Epithelial cell of prostate (primary cell): ENCODE data around the gene RNU6-8.

Experiments
- DNase-seq: peaks from one replicate; pipeline ENCODE4 v3.0.0-alpha.2; 2011; ENCODE audit warnings: low read depth, low spot score
- H3K27ac ChIP-seq: fragments of 450-650 bp; 2 replicates; pipeline ENCODE4 v1.5.1; 2017; ENCODE audit warnings: mild to moderate bottlenecking

Gene RNU6-8

DNA sequence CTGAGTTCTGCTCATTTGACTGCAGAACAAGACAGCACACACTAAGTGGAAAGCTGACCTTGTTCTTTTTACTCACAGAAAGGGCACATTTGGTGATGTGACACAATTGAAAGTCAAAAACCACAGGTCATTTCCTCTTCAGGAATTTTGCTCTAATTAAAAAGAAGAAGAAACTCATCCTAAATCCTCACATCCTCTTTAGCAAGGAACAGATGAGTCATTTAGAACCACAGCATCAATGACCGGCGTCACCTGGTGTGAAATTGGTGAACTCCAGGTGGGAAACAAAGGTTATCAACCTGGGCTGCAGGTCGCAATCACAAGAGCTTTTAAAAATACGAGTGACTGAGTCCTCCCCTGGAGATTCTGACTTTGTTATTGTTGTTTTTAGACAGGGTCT lies 2.9 kb upstream of the RNU6-8 start:
- H3K27ac ChIP-seq, result no peak overlapping the region
- no peak for DNase-seq

DNA sequence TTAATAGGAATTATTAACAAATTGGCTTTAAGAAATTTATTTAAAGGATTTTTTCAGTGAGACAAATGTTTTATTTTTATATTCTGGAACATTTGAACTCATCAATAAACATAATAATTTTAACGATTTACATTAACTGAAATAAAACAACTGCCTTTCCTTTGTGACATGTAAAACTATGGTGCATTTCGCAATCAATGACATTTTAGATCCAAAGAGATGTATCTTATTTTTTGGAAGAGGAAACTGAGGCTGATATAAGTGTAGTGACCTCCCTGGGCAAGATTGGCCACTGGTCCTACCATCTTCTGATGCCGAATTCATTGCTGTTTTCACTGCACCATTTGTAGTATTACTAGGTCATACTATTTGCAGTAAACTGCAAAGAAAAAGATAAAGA lies 2.5 kb upstream of the RNU6-8 start:
- no peak for DNase-seq
- no peak overlapping the region for H3K27ac ChIP-seq

DNA sequence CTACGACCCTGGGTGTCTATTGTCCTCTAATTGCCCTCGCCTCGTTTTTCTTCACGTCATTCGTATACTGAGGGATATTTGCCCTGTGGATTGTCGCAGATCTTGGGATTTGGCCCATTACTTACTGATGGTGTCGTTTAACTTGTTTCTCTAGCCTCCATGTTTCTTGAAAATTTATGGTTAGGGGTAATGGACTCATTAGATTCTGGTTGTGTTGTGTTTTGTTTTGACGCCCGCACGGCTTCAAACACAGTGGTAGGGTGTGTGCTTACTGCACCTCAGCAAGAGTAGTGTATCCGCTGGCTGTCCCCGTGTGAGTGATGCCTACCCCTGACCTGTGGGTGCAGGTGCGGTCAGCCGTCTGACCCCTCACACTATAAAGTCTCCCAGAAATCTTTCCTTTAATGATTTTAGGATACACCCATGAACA lies 874 bp upstream of the RNU6-8 start:
- no peak for DNase-seq
- peak overlapping the region; percentile 58 for H3K27ac ChIP-seq

DNA sequence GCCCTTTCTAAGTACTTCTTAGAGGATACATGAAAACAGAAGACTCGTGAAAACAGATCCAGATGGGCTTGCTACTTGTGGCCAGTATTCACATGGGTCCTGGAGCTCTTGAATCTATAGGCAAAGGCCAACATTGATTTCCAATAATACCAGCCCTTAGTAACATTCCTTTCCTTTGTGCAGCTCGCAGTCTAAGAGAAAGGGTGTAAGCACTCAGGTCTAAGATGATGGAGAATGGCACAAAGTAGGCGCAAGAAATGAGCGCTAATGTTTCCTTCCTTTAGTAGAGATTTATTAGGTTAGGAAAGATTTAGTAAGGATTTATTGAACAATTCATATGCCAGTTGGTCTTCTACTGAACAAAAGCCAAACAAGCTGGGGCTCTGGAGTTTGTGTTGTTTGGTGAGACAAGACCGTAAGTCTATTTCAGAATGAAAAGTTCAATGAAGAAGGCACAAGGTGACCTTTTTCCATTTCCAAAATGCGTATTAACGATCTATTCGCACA lies 525 bp downstream of the RNU6-8 start:
- peak overlapping the region; percentile 58 for H3K27ac ChIP-seq
- no peak for DNase-seq

DNA sequence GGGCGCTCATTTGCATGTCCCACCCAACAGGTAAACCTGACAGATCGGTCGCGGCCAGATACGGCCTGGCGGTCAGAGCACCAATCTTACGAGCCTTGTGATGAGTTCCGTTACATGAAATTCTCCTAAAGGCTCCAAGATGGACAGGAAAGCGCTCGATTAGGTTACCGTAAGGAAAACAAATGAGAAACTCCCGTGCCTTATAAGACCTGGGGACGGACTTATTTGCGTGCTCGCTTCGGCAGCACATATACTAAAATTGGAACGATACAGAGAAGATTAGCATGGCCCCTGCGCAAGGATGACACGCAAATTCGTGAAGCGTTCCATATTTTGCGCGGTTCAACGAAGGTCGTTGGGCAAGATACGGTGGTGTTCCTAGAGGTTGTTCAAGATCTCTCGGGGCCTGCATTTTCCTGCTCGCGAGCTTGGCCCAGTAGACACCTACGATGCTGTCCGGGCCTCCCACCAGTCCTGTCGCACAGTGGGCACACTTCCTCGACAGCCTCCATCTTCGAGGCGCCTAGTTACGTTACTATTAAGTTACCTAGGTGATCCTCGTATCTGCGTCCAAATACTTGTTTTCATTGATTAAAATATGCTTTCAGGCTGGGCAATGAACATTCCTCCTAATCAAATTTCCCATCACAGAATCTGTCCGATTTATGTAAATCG lies 1.1 kb downstream of the RNU6-8 start, which contains the start of gene RNU6-7:
TSS of gene RNU6-7 (plus strand) at position 230 of the 675 bp plus-strand sequence.
- no peak for DNase-seq
- peak within 1 kb of the TSS; percentile 58 for H3K27ac ChIP-seq

DNA sequence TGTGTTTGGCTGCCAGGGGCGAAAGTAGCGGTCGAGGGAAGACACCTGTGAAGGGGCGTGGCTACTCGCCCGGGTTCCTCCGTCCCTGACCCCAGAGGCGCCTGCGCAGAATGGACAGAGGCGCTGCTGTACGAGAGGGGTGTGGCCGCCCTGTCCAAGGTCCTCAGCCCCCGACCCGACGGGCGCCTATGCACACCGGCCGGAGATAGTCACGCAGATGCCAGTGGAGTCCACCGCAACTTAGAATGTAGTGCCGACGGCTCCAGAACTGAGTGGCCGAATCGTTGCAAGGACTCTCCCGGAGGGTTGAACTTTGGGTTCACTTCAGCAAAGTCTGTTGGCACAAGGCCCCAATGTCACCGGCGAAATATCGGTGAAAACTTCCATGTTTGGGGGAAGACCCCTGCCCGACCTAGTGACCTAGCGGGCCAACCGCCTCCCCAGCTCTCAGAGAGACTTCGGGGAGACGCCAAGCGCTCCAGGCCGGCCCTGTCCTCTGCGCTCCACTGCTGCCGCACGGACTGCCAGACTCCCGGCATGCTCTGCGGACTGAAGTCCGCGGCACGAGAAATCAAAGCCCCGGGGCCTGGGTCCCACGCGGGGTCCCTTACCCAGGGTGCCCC lies 1.8 kb downstream of the RNU6-8 start:
- no peak overlapping the region for H3K27ac ChIP-seq
- no peak for DNase-seq

DNA sequence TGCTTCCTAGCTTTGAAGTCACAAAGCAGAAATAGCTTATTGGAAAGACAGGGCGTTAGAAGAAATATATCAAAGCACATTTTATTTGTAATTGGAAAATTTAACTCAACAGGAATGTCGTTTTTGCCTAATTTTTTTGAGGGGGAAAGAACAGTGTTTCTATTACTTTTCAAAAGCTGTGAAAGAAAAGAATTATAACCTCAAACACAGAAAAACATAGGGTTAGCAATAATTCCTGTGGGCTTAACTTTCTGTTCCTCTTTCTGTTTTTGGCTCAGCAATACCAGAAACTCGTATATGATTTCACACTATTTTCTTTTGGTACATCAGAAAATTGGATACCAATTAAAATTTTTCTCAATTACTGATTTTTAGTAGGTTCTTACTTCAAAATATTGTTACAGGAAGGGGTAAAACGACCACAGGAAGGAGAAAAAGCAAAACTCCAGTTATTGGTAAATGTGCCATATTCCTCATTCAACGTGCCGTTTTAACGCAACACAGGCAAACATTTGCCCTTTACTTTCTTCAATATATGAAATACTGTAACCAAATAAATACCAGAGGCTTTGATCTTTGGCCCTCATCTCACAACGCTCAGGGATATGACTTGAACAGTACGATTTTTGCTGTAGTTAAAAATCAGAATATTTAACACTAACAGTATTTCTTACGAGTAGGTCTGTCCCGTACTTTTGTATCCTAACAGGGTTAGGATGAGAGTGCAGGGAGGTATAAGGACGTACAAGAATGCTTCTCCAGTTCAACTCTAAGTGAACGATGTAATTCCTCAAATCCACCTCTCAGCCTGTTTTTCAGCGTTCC lies 2.5 kb downstream of the RNU6-8 start:
- no peak for DNase-seq
- no peak overlapping the region for H3K27ac ChIP-seq

DNA sequence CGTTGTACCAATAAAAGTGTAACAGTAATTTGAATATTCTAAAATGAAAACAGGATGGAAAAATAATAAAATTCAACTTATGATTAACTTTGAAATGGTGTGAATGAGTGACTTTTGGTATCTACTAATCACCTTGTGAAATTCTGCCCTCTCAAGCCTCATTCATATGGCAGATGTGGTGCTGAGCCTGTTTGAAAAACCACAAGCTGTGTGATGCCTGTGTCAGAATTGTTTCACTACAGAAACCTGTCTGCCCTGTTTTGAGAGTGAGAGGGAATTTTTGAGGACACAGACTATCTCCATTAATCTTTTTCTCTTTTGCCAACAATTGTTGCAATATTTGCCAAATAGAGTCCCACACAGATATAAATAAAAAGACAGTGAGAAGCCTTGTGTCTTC lies 5.2 kb downstream of the RNU6-8 start:
- no peak for DNase-seq

DNA sequence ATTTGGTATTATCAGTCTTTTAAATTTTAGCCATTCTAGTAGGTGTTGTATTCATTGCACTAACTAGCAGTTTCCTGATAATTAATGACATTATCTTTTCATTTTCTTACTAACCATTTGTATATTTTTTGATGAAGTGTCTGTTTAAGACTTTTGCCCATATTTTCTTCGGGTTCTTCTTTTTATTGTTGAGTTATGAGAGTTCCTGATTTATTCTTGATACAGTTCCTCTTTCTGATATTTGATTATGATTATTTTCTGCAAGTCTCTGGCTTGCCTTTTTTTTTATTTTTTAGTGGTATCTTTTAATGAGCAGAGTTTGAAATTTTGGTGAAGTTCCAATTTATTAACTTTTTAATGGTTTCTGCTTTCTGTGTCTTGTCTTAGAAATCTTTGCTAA lies 7.4 kb downstream of the RNU6-8 start:
- no peak for DNase-seq
- no peak overlapping the region for H3K27ac ChIP-seq

More for the DNA sequence above, 5.2 kb downstream of the RNU6-8 start:
- no peak overlapping the region for H3K27ac ChIP-seq

DNA sequence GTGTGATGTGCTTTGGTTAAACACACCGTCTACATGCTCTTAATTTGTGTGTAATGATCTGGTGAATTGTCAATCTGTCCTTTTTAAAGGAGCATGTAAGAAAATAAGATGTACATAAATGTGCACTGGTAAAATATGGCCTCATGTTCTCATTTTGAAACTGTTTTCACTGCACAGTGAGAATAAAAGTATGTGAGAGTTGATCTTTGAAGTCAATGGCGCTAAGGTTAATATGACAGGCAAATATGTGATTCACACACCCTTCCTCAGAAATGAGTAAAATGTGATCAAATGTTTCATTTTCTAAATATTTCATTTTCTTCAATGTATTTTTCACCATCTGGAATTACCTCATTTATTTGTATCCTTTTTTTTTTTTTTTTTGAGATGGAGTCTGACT lies 9.5 kb downstream of the RNU6-8 start:
- H3K27ac ChIP-seq, result no peak overlapping the region
- no peak for DNase-seq

DNA sequence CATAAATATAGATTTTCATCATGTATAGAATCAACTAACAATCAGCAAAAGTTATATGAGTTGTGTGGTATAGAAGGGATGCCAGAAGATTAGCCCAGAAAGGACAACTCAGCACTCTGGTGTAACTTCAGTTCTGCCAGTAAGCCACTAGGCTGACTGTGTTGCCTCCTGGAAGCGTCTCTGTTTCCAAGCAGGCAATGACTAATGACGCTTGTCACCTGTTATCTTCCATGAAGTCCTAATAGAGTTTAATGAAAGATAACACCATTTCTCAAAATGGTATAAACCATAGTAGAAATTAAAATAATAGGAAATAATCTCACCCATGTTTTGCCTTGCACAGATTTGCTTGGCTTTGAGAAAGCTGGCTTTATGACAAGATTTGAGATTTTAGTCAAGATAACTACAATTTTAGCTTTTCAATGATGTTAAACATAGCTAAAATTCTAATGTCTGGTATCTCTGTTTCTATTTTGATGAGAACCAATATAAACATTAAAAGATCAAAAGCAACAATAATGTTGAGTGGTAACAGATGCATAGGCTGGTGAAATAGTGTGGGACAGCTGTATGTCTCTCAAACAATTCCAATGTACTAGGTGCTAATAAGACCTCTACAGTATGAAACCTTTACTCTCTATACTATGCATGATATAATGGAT lies 10.2 kb downstream of the RNU6-8 start:
- H3K27ac ChIP-seq, result no peak overlapping the region
- DNase-seq, result no peak

DNA sequence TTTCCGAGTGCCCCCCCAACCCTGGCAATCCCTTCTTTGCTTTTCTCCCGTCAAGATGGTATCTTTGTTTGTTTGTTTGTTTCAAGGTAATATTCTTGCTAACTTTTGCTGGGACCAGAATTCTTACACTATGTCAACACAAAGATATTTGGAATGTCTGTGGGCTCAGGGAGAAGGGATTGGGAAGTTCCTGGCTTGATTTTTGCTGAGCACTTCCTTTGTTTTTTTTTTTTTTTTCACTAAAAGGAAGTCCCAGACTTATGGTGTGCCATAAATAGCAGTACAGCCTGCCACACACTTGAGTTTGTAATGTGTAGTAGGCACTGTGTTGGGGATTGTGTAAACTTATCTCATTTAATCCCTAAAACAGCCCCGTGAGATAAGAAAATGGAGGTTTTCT lies 12.4 kb downstream of the RNU6-8 start:
- no peak overlapping the region for H3K27ac ChIP-seq
- no peak for DNase-seq

DNA sequence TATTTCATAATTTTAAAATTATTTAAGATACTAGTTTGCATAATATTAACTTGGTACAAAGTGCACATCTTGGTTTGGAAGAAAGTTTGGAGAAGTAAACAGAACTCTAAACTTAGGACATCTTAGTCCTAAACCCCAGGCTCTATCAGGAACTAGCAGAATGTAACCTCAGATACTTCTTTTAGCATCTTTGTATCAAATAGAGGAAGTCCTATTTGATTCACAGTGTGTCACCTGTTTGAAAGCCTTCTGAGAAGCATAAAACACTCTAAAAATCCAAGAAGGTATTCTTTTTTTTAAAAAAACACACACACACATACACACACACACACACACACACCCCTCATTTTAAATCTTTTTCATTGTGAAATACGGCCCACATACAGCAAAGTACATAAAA lies 13.3 kb downstream of the RNU6-8 start:
- H3K27ac ChIP-seq, result no peak overlapping the region
- DNase-seq, result no peak

DNA sequence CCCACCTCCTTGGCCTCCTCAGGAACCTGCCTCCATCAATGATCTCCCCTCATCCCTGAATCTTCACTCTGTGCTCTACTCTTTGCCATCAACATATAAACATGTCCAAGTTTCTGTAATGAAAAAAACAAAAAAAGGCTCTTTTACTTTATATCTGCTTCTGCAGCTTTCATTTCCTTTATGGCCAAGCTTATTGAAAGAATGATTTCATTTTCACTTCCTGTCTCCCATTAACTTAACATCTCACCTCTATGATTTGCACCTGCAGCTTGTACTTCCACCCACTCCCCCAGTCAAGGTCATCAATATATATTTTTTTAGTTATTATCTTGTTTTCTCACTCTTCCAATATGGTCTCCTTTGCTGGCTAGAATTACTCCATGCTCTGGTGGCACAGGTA lies 16.8 kb downstream of the RNU6-8 start:
- H3K27ac ChIP-seq, result no peak overlapping the region
- DNase-seq, result no peak

DNA sequence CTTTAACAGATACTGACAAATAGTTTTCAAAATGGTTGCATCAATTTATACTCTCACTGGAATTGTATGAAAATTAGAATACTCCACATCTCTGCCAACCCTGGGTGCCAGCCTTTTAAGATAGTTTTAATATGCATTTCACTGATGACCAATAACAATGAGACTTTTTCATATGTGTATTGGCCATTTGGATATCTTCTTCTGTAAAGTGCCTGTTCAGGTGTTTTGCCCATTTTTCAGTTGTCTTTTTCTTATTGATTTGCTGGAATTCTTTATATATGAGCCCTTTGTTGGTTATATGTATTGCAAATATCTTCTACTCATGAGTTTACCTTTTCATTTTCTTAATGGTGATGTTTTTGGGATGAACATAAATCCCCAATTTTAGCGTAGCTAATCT lies 18.0 kb downstream of the RNU6-8 start:
- no peak for DNase-seq
- no peak overlapping the region for H3K27ac ChIP-seq

DNA sequence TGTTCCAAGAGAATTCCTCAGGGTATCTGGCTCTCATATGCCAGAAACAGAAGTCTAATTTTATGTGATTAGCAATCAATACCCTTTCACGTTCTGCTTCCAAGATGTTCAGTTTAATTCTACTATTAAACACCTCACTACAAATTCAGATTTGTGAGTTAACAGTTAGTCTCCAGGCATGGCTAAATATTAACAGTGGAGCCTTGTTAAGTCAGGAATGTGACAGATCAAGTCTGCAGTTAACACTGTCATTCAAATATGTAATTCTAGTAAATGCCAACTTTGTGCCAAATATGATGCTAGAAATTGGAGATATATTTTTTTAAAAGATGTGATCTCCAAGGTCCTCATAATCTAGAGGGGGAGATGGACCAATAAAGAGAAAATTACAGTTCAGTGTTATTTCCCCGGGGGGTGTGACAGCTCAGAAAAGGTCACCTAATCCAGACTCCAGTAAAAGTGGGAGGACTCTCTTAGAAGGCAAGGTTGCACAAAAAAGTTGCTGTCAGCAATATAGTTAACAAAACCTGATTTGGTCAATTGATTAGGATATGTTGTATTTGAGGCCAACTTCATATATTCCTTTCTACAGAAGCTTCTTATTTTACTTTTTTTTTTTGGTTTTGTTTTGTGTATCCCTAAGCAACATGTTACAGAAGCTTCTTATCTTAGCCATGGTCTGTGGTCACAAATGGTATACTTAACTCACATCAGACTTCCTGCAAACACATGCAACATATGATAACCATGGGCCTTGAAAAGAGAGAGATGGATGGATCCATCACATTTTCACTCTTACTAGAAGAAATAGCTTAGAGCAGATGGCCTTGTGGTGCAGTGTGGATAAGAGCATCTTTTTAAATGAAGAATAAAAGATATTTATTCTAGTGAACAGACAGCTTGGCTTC lies 19.7 kb downstream of the RNU6-8 start:
- no peak overlapping the region for H3K27ac ChIP-seq
- DNase-seq, result no peak

DNA sequence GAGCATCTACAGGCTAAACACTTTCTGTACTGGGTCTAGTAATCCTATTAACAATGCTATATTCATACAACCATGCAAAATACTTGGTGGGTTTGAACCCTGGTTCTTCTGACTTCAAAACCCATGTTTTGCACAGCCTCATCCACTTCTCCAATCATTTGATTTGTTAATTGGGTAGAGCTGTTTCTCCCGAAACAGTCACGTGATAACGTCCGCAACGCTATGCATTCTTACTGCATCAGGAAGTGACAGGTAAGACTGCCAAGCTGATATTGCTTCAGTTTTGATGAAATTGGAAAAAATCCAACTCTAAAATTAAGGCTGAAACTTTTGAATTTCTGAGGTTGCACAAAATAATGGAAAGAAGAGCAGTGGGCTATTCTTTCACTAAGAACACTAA lies 31.6 kb downstream of the RNU6-8 start:
- DNase-seq, result no peak
- no peak overlapping the region for H3K27ac ChIP-seq

DNA sequence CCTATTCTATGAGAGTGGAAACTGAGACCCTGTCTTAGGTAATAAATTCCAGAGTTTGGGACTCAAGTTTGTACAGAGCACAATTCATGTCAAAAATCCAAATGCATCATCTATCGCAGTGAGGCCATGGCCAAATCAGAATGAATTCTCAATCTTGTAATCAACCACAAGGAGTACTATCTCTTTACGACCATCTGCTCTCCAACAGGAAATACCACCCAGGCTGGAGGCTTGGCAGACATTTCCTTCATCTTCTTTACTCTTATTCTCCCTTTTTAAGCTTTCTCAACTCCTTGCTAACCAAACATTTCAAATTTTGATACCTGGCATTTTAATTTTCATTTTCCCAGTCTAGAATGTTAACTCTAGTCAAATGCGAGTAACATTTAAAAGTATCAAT lies 33.9 kb downstream of the RNU6-8 start:
- no peak for DNase-seq
- no peak overlapping the region for H3K27ac ChIP-seq

DNA sequence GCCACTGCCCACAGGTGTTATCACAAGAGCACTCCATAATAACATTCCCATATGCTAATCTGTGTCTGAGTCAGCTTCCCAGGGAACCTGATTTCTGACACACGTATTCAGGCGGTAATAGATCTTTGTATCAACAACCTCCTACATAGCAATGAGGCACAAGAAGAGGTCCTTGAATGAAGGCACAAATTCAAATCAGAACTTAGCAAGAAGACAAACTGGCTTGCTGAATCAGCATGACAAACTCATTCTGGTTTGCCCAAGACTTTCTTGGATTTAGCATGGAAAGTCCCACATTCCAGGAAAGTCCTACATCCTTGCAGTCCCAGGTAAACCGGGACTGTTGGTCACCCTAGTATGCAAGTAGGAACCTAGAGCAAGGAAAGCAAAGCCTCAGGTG lies 35.2 kb downstream of the RNU6-8 start:
- H3K27ac ChIP-seq, result no peak overlapping the region
- DNase-seq, result no peak

DNA sequence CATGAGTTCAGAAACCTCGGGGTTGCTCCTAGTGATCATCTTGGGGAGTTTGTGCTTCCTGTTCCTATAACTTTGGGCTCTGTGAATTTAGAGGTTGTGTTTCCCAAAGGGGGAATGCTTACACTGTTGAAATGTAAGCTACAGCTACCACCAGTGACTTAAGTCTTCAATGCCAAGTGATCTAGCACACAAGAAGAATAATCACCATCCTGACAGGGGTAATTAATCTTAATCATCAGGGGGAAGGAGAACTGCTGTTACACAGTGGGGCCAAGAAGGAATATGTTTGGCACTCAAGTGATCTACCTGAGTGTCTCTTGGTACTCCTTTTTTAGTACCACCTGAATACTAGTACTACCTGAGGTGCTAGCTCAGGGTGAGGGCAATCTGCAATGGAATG lies 36.1 kb downstream of the RNU6-8 start:
- no peak for DNase-seq
- H3K27ac ChIP-seq, result no peak overlapping the region
